HG03342 (cell line): Measurements from ENCODE around the gene CHTOP.
"Not testable (repeated sequence)": the region's sequence is repeated elsewhere in the genome, so short reads cannot be mapped to it uniquely, and the experiment has no call there.

Experiments
- ATAC-seq: cut with Tn5 transposase; IDR thresholded peaks from one replicate; pipeline ENCODE4 v1.9.1; 2021; ENCODE audit warnings: mild to moderate bottlenecking, moderate library complexity; ENCODE audit not compliant: unreplicated experiment

CHTOP gene

DNA sequence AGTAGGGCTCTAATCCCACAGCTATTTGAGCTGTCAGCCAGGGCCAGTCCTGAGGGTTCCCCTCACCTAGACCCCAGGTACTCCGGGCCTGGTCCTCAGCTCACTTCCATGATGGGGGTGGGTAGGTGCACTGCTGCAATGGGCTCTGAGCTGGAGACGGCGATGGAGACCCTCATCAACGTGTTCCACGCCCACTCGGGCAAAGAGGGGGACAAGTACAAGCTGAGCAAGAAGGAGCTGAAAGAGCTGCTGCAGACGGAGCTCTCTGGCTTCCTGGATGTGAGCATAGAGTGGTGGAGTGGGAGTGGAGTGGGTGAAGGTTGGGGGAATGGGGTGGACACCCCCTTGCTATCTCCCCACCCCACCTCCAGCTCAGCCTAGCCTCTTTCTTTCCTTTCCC lies 3.5 kb upstream of the CHTOP start:
- ATAC-seq, result no peak

DNA sequence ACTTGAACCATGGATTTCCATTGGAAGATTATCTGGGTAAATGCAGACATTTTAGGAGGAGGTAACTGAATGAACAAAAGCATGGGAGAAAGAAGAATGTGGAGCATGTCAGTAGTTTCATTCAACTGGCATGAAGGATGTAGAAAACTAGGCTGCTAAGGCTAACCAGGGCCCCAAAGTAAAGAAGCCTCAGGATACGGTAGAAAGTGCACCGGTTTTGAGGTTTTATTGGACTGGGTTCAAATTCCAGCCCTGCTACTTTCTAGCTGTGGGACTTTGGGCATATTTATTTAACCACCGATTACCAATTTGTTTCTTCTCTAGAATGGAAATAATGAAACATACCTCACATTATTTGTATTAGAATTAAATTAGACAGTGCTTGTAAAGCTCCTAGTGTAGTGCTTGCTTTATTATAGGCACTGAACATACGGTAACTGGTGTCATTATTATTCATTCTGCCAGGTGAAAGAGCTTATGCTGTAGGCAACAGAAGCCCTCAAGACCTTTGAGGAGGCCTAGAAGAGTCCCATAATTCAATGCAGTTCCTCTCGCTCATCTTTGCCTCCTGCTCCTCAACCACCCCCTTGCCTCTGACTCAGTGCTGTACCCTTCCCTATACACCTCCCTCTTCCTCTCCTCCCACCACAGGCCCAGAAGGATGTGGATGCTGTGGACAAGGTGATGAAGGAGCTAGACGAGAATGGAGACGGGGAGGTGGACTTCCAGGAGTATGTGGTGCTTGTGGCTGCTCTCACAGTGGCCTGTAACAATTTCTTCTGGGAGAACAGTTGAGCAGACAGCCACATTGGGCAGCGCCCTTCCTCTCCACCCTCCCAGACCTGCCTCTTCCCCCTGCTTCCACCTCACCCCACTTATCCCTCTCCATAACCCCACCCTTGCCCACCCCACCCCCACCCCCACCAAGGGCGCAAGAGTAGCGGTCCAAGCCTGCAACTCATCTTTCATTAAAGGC lies 2.5 kb upstream of the CHTOP start:
- no peak for ATAC-seq

DNA sequence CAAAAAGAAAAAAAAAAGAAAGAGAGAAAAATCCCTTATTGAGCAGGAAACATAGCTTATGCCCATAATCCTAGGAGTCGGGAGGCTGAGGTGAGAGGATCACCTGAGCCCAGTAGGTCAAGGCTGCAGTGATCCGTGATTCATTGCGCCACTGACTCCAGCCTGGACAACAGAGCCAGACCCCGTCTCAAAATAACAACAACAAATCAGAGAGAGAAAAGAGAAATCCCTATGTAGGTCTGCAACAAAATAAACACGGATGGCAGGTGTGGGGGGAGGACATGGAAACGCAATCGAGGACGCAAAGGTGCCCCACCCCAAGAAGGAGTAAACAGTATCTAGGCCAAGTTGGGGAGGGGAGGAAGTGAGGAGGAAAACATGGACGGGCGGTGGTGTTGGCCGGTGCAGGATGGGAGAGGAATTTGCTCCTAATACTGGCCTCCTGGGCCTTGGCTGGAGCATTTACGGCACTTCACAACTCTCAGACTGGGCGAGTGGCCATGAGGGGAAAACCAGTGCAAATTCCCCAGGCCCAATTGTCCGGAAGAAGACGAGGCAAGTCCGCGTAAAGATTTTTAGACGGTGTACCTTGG lies 609 bp upstream of the CHTOP start:
- no peak for ATAC-seq

DNA sequence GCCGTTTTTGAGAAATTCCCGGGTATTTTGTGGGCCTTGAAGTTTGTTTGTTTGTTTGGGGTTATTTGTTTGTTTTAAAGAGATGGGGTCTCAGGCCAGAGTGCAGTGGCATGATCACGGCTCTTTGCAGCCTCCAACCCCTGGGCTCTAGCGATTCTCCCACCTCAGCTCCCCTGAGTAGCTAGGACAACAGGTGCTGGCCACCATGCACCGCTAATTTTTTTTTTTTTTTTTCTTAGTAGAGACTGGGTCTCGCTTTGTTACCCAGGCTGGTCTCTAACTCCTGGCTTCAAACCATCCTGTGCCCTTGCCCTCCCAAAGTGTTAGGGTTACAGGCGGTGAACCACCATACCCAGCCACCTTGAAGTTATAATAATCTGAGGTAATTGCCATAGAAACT lies 2.0 kb downstream of the CHTOP start:
- no peak for ATAC-seq

DNA sequence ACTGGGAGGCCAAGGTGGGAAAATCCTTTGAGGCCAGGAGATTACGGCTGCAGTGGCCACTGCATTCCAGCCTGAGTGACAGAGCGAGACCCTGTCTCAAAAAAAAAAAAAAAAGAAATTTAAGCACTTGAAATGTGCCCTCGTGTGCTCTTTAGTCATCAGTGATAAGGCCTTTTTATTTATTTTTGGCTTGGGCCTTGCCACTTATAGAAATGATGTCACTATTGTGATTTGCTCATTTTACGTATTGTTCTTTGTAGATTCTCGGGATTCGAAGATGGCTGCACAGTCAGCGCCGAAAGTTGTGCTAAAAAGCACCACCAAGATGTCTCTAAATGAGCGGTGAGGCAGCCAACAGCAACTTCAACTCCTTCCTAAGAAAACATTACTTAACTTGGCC lies 2.4 kb downstream of the CHTOP start:
- ATAC-seq, result no peak

DNA sequence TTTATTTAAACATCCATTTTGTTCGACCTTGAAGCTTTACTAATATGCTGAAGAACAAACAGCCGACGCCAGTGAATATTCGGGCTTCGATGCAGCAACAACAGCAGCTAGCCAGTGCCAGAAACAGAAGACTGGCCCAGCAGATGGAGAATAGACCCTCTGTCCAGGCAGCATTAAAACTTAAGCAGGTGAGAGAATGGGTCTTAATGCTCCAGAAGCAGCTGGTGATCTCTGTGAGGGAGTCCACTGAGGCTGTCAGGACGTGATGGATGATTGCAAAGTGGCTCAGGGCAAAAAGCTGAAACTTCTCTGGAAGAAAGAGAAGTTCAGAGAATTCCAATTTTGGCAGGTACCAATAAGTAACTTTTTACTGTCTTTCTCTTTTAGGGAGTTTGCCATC lies 4.4 kb downstream of the CHTOP start:
- ATAC-seq, result no peak

DNA sequence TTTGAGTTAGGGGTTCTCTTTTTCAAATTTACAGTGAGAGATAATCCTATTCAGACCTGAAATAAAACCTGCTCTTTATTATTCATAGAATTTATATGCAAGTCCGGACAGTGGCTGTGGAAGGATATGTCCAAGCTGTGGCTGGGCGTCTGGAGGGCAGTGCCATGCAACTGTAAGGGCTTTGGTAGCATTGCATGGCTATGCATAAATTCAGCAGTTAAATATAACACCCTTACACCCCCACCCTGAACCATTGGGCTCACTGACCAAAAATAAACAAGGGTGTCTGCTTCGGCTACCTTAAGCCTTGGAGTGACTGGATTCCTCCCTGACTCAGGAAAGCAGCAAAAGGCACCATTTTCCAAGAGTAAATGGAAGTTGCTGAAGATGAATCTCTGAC lies 5.4 kb downstream of the CHTOP start:
- ATAC-seq, result no peak

DNA sequence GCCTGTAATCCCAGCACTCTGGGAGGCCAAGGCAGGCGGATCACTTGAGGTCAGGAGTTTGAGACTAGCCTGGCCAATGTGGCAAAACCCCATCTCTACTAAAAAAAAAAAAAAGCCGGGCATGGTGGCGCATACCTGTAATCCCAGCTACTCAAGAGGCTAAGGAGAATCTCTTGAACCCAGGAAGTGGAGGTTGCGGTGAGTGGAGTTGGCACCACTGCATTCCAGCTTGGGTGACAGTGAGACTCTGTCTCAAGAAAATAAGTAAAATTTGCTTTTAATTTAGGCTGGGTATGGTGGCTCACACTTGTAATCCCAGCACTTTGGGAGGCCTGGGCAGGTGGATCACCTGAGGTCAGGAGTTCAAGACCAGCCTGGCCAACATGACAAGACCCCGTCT lies 6.3 kb downstream of the CHTOP start:
- ATAC-seq, result not testable (repeated sequence)

DNA sequence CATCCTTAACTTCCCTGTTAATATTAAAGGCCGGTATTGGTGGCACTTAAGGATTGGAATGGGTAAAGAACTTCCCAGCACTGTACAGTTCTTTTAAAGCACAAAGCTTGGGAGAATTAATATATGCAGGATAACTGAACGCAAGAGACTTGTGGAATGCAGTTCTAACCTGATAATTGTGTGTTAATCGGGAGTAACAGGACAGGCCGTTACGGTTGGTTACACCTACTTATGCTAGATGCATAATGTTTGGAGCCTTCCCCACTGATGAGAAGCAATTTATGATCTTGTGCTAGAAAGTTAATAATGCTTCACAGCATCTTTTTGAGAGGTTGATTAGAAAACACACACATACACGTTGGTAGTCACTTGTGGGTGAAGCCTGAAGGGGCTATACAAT lies 7.0 kb downstream of the CHTOP start:
- ATAC-seq, result no peak

- no peak for ATAC-seq
These were observed 8.3 kb downstream of the CHTOP start for GRCh38 chr1:153642161-153642560.

GRCh38 chr1:153643100-153643499 lies 9.2 kb downstream of the CHTOP start:
- ATAC-seq, result no peak

DNA sequence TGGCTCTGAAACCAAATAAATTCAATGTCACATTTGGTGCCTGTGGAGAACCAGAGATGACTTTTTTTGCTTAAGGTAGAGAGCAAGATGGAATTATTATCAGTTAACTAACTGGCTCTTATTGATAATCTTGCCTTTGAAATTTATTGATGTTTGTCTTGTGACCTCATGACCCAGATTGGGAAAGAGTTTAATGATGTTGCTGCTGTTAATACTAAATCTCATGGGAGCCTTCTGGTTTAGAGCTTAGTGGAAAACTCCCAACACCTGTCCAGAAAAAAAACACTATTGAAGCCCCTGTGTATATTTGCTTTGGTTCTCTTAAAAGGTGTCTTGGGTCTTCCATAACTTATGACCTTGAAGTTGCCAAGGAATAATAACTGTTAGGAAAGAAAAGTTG lies 9.9 kb downstream of the CHTOP start:
- ATAC-seq, result no peak

DNA sequence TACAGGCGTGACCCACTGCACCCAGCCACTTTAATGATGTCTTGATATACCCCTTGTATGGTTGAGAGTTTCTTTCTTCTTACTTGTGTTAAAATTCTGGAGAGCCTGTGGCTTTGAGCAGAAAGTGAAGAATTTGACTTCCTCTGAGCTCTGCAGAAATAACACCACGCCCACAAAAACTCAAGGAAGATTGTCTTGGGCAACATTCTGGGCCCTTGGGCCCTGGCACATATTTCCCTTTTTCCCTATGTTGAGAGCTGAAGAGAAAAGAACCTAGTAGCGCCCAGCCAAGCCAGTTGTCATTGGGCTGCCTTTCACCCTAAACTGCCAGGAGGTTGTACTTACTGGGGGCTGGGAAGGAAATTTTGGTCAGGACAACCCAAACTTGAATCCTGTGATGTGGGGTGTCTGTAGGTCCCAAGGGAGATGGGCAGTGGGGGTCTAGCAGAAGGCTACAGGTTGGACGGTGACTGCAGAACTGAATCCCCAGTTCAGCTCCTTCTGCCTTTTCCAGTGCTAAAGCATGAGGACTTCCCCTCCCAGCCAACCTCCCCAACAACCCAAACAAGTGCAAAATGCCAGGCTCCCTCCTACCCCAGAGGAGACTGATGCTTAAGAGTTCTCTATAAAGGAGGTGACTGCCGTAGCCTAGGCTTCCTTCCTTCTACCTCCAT lies 12.9 kb downstream of the CHTOP start:
- no peak for ATAC-seq

DNA sequence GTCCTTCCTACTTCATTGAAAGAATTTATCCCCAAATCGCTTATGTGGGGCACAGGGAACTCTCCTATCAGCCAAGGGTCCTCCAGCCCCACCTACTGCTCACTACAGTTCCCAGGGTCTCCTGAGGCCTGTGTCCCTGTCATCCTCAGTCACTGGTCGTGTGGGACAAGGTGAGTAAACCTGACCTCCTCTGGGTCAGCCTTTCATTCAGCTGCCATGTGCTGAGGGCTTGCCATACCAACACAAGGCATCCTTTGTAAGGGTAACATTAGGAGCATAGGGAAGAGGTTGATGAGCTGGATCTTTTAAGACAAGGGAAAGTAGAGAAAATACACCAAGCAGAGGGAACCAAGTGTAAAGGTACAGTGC lies 13.5 kb downstream of the CHTOP start:
- no peak for ATAC-seq

GRCh38 chr1:153648000-153648643 lies 14.3 kb downstream of the CHTOP start:
- no peak for ATAC-seq

DNA sequence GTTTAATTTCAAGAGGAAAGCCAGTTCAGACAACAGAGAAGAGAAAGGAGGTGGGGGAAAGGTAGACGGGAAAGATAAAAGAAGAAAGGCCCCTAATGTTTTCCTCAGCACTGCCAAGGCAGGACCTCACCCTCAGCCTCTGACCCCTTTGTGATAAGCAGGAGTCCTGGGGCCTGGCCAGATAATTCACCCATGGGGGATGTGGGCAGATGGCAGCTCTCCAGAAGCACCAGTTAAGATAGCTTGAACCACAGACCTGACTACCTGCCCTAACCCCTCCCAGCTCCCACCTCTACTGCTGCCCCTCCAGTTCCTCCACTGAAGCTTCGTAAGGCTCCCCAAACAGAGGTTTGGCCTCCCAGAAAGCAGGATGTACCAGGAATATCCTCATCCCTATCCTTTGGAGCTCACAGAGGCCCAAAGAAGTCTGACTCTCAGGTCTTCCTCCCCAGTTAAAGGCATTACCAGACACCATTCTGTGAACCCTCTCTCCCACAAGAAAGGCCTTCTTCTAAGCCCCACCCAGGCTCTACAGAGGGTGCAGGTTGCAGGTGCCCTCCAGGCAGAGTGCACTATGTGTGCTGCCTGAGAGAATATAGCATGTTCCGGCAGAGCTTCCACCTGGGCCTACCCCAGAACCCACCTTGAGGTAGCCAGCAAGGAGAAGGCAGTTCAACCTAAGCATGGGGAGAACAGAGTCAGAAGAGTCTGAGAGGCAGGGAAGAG lies 15.4 kb downstream of the CHTOP start:
- ATAC-seq, result no peak

DNA sequence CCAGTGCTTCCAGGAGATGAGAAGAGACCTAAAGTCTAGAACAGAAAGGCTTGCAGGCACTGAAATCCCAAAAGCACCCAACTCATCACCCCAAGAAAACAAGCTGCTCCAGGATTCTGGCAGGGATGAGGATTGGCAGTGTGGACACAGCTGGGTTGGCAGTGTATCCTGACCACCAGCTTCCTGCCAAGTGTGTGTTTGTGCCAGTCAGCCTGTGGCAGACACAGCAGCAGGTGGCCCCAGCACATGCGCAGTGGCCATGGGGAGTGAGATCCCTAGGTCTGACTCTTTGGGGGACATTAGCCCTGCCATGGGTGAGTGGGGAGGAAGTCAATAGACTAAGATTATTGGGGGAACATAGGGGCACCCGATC lies 16.0 kb downstream of the CHTOP start:
- ATAC-seq, result no peak

DNA sequence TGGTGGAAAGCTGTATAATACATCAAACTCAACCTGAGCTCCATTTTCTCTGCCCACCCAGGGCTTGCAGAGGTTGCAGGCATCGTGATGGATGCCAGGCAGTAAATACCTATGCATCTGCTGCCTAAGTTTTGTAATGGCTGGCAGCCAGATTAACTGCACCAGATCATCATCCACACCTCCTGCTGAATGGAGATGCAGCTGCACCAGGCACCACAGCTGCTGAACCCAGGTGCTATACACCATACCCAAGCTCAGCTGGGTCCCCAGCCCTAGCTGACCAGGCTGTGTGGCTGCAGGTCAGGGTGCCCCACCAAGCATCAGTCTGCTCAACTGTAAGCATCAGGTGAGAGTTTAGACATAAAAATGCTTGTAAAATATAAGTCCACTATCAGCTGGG lies 17.9 kb downstream of the CHTOP start:
- no peak for ATAC-seq

- no peak for ATAC-seq
These were observed 19.1 kb downstream of the CHTOP start for GRCh38 chr1:153652805-153653500.

GRCh38 chr1:153655333-153655732 lies 21.5 kb downstream of the CHTOP start:
- ATAC-seq, result no peak
